HG02623 (cell line): Measurements from ENCODE around the gene AGBL2.
"Not testable (repeated sequence)": the region's sequence is repeated elsewhere in the genome, so short reads cannot be mapped to it uniquely, and the experiment has no call there.

ENCODE experiments used
- ATAC-seq: cut with Tn5 transposase; IDR thresholded peaks from one replicate; pipeline ENCODE4 v1.9.1; 2021; ENCODE audit warnings: moderate library complexity; ENCODE audit not compliant: unreplicated experiment

AGBL2 gene

GRCh38 chr11:47689480-47689879, 25.7 kb downstream of the AGBL2 start:
- ATAC-seq = no peak

- no peak for ATAC-seq
These were observed 26.2 kb downstream of the AGBL2 start for GRCh38 chr11:47688991-47689390.

GRCh38 chr11:47688111-47688510, 27.1 kb downstream of the AGBL2 start:
- ATAC-seq = no peak

GRCh38 chr11:47686704-47687103, 28.5 kb downstream of the AGBL2 start:
- ATAC-seq = not testable (repeated sequence)

- ATAC-seq = no peak
These were observed 29.0 kb downstream of the AGBL2 start for GRCh38 chr11:47686151-47686550.

GRCh38 chr11:47675851-47676250, 39.3 kb downstream of the AGBL2 start:
- no peak for ATAC-seq

GRCh38 chr11:47672283-47672730, 42.9 kb downstream of the AGBL2 start:
- no peak for ATAC-seq

GRCh38 chr11:47669856-47670255, 45.3 kb downstream of the AGBL2 start:
- ATAC-seq = no peak

GRCh38 chr11:47668665-47669064, 46.5 kb downstream of the AGBL2 start:
- ATAC-seq = no peak

- no peak for ATAC-seq
These were observed 47.6 kb downstream of the AGBL2 start for GRCh38 chr11:47667555-47667954.

- ATAC-seq = no peak
These were observed 48.0 kb downstream of the AGBL2 start for GRCh38 chr11:47667135-47667534.

- not testable (repeated sequence) for ATAC-seq
These were observed 50.2 kb downstream of the AGBL2 start for GRCh38 chr11:47664936-47665335.

GRCh38 chr11:47661245-47661644, 53.9 kb downstream of the AGBL2 start:
- ATAC-seq = no peak

GRCh38 chr11:47659276-47659675, 55.9 kb downstream of the AGBL2 start:
- ATAC-seq = no peak

- no peak for ATAC-seq
These were observed 58.8 kb downstream of the AGBL2 start for GRCh38 chr11:47656260-47656885.

- ATAC-seq = no peak
These were observed 63.2 kb downstream of the AGBL2 start for GRCh38 chr11:47651818-47652469.

- ATAC-seq = no peak
These were observed 65.9 kb downstream of the AGBL2 start for GRCh38 chr11:47649276-47649675.

- no peak for ATAC-seq
These were observed 69.2 kb downstream of the AGBL2 start for GRCh38 chr11:47646019-47646418.

- no peak for ATAC-seq
These were observed 69.7 kb downstream of the AGBL2 start for GRCh38 chr11:47645500-47645899.

- peak; percentile 88 for ATAC-seq
These were observed 72.9 kb downstream of the AGBL2 start, which contains the start of gene MTCH2 for GRCh38 chr11:47642099-47642855. MTCH2 (minus strand) TSS chr11:47642559; CDS start chr11:47642465, 94 bp downstream.

GRCh38 chr11:47641600-47642098, 73.5 kb downstream of the AGBL2 start:
- no peak for ATAC-seq

- not testable (repeated sequence) for ATAC-seq
These were observed 74.7 kb downstream of the AGBL2 start for GRCh38 chr11:47640506-47640905.
